ENCODE data around the gene LPCAT4. TPM values are rescaled to one million over a fixed set of nuclear protein-coding genes. Genes with fewer than 3 reads are reported as not detected.

The LPCAT4 gene
- total RNA-seq, 1 experiment from 2014 or later, result 77.1 TPM

DNA sequence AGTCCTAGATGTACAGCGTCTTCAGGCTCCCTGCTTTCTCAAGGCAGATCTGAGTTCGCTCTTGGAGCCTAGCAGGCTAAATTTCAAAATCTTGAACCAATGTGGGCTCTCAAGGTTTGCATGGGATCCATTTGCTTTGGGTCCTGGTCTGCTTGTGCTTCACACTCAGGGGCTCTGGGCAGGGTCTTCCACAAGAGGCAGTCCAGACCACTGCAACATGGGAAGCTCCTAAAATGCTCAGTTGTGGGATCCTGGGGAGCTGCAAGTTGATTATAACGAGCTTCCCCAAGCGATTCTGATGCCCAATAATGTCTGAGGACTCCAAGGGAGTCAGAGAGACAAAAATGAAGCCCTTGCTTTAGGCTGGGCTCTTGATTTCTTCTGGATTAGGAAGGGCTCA, 17.2 kb downstream of the LPCAT4 start:
- ATAC-seq (no peak), DNase-seq (ENCODE audit: low read depth, low spot score) (no peak)
- Histone ChIP-seq H3K4me3 (replicated peaks in 1 of 2; ENCODE audit: low read depth in 1 of 2, low read length in 2 of 2) (no peak overlapping the region), H3K9me2 (ENCODE audit: insufficient read depth) (no peaks in the 10 kb centered on the region), H3K9ac (ENCODE audit: low read length) (no peak overlapping the region), H3K4me2 (ENCODE audit: low read length) (no peak overlapping the region), H3K9me3 (ENCODE audit: control insufficient read depth in 1 of 2, insufficient read depth in 1 of 2, low read depth in 1 of 2, low read length in 2 of 2) (no peaks in the 10 kb centered on the region), H3K36me3 (ENCODE audit: control insufficient read depth in 1 of 2, insufficient read depth in 2 of 2, low read length in 2 of 2) (no peaks in the 10 kb centered on the region), H3K27me3 (ENCODE audit: insufficient read depth, low read length) (no peaks in the 10 kb centered on the region), H4K20me1 (ENCODE audit: insufficient read depth) (no peaks in the 10 kb centered on the region), H3K4me1 (ENCODE audit: control insufficient read depth in 1 of 2, insufficient read depth in 2 of 2, low read length in 2 of 2) (no peaks in the 10 kb centered on the region), H3K27ac (ENCODE audit: low read depth, low read length) (no peak overlapping the region), H3K79me2 (ENCODE audit: insufficient read depth, low read length) (no peaks in the 10 kb centered on the region), H2AFZ (ENCODE audit: low read depth, low read length, poor library complexity, severe bottlenecking) (no peak overlapping the region)
- TF ChIP-seq, protein P1, sequence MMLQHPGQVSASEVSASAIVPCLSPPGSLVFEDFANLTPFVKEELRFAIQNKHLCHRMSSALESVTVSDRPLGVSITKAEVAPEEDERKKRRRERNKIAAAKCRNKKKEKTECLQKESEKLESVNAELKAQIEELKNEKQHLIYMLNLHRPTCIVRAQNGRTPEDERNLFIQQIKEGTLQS (IDR thresholded peaks at IDR 0.05), result no peak
- TF ChIP-seq POLR2AphosphoS5 (IDR thresholded peaks at IDR 0.05; ENCODE audit: low read depth, low read length) (no peak), EGR1 (IDR thresholded peaks at IDR 0.05; ENCODE audit: low read depth) (no peak), POLR2A (IDR thresholded peaks at IDR 0.05; ENCODE audit: borderline replicate concordance, extremely low read depth, insufficient read depth, insufficient read length) (no peak), RAD21 (IDR thresholded peaks at IDR 0.05; ENCODE audit: low read depth) (no peak), SIN3A (IDR thresholded peaks at IDR 0.05; ENCODE audit: low read depth) (no peak), SP1 (IDR thresholded peaks at IDR 0.05; ENCODE audit: low read depth) (no peak), CBX3 (IDR thresholded peaks at IDR 0.05; ENCODE audit: low read depth) (no peak)
- TF ChIP-seq, protein P2, sequence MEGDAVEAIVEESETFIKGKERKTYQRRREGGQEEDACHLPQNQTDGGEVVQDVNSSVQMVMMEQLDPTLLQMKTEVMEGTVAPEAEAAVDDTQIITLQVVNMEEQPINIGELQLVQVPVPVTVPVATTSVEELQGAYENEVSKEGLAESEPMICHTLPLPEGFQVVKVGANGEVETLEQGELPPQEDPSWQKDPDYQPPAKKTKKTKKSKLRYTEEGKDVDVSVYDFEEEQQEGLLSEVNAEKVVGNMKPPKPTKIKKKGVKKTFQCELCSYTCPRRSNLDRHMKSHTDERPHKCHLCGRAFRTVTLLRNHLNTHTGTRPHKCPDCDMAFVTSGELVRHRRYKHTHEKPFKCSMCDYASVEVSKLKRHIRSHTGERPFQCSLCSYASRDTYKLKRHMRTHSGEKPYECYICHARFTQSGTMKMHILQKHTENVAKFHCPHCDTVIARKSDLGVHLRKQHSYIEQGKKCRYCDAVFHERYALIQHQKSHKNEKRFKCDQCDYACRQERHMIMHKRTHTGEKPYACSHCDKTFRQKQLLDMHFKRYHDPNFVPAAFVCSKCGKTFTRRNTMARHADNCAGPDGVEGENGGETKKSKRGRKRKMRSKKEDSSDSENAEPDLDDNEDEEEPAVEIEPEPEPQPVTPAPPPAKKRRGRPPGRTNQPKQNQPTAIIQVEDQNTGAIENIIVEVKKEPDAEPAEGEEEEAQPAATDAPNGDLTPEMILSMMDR (IDR thresholded peaks at IDR 0.05 in 2 of 3, conservative IDR thresholded peaks at IDR 0.05 in 1 of 3; ENCODE audit: borderline replicate concordance in 1 of 3, insufficient read depth in 1 of 3, low read depth in 2 of 3, low read length in 2 of 3), result no peak
- TF ChIP-seq, protein P3, sequence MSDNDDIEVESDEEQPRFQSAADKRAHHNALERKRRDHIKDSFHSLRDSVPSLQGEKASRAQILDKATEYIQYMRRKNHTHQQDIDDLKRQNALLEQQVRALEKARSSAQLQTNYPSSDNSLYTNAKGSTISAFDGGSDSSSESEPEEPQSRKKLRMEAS (IDR thresholded peaks at IDR 0.05), result no peak
- CTCF ChIA-PET, result no interaction called here
- RAD21 ChIA-PET (ENCODE audit: low non-redundant PET in 1 of 2, low total read pairs in 2 of 2, uncharacterized antibody in 2 of 2, unreplicated experiment in 2 of 2), result no interaction called here
- POLR2A ChIA-PET, result no interaction called here
- intact Hi-C loops (cut with micrococcal nuclease), result no loop called here
- no TSS peak for BruUV-seq (replicated peaks)
